ENCODE results near the gene SECISBP2.

The SECISBP2 gene

DNA sequence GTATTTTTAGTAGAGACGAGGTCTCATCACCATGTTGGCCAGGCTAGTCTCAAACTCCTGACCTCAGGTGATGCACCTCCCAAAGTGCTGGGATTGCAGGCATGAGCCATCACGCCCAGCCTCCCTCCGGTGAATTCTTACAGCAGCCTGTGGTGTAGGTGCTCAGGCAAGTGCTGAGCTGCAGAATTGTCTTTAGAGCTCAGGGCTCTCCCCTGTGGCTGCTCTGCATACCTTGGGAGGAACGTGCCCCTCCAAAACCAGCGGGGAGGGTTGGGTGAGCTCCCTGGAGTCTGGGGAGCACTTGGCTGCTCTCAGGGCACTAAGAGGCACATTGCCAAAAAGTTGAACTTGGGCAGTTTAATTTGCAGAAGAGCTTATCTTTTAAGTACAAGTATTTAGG is 29.4 kb downstream of the SECISBP2 start:
- no peak for DNase-seq (ENCODE audit: low read depth in 2 of 2)

DNA sequence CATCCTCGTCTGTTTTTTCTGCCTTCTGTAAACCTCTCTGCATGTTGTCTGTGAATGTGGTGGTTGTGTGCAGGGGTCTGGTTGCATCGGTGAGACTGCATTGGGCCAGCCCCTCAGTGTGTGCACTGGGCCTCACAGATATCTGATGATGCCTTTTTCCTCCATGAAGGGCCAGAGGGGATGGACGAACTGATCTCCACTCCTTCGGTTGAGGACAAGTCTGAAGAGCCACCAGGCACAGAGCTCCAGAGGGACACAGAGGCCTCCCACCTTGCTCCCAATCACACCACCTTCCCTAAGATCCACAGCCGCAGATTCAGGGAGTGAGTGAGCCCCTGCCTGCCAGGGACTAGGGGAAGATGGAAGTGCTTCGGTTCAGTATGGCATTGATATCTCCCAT is 31.3 kb downstream of the SECISBP2 start:
- no peak for DNase-seq (ENCODE audit: low read depth in 2 of 2)

DNA sequence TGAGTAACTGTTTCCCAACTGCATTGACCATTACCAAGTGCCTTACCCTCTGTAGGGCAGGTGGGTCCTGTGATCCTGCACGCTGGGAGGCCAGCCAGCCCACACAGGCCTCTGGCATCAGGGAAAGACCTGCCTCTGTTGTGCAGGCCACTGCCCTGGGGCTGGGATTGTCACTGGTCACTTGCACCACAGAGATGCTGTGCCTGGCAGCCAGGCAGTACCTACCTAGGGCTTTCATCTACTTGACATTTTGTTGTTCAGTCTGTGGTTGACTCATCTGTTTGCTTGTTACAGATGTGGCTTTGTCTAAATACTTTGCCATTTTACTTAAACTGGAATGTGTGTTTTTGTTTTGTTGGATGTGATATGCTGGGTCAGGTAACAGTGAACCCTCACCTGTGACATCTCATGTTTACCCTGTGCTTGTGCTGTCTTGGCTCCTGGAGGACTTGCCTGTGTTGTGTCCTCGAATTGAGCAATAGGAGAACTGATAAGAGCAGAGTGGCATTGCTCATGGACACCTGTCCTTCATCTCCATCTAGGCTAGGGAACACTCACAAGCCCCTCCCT is 32.8 kb downstream of the SECISBP2 start:
- DNase-seq (ENCODE audit: low read depth in 2 of 2) = no peak

DNA sequence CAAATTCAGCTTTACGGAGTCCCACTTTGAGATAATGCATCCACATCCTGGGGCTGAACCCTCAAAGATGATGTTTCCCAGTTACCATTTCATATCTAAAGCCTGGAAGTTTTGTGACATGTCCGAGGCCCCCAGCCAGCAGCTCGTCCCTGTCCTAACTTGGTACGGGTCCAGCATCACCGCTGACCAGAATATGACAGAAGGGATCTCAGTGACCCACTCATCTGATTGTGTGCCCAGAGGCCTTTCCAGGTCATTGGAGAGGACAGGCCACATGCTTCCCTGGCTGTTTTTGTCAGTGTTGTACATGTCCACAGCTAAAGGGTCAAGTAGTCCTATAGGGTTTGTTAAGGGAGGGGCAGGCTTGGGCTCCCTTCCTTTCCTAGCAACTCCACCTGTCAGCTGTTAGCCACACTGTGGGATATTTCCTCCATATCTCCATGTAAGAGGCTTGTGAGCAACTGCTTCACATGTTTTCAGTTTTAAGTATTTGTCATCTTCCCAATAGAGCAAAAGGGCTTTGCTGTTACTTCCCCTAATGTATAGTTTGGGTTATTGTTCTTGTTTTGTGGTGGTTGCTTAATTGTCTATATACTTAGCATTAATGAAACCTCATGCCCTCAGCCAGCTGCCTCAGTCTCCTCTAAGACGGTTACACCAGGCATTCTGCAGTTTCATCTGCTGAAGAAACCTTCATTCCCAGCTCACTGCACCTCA is 33.4 kb downstream of the SECISBP2 start:
- no peak for DNase-seq (ENCODE audit: low read depth in 2 of 2)

DNA sequence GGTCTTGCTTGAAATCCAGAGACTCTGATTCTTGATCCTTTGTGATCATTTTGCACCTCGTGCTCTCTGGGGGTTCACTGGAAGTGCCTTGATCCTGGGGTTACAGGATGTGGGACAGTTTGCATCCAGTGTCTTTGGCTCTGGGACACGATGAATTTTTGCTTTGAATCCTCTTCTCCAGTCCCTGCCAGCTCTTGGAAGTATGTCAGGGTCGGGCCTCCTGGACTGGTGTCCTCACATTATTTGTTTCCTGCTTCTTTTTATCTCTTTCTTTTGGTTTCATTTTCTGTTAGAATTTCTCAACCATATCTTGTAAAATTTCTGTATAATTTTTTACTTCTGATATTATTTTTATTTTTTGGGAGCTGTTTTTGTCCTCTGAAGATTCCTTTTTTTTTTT is 34.2 kb downstream of the SECISBP2 start:
- DNase-seq (ENCODE audit: low read depth in 2 of 2) = no peak

DNA sequence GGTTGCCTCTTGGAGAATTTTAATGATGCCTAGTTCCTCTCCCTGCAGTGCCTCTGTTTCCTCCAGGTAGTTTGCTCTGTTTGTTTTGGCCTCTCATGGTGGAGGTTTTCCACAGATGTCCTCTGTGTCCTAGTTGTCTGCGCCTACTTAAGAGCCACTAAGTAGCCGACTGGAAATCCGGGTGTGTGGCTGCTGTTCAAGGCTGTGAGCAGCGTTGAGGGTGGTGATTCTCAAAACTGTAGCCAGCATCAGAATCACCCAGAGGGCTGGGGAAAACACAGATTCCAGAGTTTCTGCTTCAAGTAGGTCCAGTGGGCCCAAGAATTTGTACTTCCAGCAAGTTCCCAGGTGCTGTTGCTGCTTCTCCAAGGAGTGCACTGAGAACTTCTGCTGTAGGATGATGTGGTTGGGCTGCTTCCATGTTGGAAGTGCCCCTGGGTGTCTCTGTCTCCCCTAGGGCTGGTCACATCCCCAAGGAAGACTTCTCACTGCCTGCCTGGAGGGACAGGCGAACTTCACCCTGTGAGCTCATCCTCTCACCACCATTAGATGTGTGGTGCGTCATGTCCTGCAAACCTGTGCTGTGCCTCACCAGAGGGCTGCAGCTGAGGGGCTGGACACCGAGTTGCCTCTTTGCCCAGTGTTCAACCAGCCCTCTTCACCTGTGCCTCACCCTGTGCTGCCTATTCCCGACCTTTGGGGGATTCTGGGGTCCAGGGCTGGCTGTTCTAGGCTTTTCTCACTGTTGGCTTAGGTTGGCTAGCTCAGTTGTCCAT is 34.8 kb downstream of the SECISBP2 start:
- no peak for DNase-seq (ENCODE audit: low read depth in 2 of 2)

DNA sequence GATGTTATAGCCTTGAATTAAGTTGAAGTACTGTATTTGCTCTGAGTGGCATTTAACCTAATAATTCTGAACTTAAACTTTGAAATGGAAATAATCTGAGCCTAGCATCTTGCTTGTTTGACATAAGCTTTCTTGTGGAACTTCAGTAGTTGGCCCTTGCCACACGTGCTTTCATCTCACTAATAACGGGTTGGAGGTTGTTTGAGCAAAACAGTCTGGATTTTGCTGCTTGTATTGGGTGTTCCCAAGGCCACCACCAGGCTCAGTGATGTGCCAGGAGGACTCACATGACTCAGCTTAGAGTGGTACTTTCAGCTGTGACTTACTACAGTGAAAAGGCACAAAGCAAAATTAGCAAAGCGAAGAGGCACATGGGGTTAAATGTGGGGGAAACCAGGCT is 35.7 kb downstream of the SECISBP2 start:
- DNase-seq (ENCODE audit: low read depth in 2 of 2) = no peak

DNA sequence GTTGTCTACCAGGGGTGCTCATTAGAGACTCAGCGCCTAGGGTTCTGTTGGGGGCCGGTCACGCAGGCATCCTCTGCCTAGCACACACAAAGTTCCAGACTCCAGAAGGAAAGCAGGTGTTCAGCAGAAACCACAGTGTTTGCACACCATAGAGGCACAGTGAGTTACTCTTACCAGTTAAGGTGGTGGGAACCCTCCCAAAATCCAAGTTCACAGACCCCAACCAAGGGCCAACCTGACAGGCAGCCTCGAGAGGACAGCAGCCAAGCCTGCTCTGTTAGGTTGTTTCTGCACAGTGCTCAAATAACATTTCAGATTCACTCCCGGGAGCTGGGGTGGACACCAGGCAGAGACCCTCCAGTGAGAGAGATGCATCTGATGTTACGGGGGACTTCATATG is 36.2 kb downstream of the SECISBP2 start:
- DNase-seq (ENCODE audit: low read depth in 2 of 2) = no peak

DNA sequence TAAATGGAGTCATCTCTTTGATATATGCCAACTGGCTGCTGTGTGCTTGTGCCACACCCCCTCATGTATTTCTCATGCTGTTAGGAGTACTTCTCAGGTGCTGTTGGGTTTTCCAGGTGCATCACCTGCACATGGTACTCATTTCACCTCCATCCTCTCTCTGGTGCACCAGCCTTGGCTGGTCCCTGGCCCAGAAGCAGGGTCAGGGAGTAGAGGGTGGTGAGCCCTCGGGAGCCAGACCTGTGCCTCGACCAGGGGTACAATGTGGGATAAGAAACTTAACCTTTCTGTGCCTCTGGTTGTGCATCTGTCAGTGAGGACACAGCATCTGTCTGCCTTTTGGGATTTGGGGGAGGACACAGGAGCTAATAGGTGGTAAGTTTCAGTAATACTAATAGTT is 38.5 kb downstream of the SECISBP2 start:
- DNase-seq (ENCODE audit: low read depth in 2 of 2) = no peak

DNA sequence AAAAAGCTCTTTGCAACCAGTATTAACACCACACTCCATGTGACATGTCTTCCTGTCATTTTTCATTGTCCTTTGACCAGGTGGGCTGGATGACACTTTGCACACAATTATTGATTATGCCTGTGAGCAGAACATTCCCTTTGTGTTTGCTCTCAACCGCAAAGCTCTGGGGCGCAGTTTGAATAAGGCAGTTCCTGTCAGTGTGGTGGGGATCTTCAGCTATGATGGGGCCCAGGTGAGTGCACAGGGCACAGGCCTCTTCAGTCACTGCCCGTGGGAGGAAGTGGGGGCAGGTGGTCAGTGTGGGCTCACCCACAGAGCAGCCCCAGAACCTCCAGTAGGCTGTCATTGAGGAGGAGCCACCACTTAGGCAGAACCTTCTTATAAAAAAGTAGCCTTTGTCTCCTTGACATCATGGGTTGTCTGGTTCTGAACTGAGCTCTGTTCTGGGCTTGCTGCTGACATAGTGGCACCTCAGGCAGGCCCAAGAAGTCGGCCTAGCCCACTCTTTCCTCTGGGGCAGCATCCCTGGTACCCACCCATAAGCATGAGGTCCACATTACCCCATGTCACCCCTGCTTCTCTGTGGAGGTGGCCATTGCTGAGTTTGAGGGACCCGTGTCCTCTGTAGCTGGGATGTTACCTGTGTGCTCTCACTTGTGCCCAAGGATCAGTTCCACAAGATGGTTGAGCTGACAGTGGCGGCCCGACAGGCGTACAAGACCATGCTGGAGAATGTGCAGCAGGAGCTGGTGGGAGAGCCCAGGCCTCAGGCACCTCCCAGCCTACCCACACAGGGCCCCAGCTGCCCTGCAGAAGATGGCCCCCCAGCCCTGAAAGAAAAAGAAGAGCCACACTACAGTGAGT is 39.3 kb downstream of the SECISBP2 start:
- no peak for DNase-seq (ENCODE audit: low read depth in 2 of 2)

DNA sequence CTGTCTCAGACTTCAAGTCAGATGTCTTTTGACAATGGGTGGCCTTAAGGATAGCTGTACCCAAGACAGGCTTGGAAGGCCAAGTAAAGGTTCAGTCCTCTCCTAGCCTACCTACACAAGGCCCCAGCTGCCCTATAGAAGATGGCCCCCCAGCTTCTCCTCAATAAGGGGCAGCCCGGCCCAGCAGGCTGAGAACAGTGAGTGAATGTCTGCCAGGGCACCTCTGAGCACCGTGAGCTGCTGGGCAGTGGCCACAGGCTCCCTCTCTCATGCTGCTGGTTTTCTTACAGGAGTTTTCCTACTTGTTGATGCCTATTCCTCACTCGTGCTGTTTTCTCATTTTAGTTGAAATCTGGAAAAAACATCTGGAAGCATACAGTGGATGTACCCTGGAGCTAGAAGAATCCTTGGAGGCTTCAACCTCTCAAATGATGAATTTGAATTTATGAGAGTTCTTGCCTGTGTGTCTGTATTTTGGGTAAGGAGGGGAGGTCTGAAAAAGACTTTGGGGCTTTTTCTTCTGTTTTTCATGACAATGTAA is 40.1 kb downstream of the SECISBP2 start:
- DNase-seq (ENCODE audit: low read depth in 2 of 2) = no peak

DNA sequence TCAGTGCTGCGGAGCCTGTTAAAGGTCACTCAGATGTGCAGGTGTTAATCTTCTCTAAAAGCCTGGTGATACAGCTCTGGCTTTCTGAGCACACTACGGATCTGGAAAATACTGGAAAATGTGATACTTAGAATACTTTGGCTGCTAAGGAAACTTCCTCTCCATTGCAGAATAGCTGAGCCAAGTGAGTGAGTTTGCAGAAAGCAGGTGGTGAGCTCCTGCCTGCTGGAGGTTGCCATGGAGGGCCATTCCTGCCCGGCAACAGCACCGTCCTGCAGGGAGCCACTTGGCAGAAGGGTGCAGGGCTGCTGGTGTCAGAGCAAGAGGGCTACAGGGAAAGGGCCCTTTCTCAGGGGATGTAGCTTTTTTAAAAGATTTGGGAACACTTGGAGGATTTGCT is 40.7 kb downstream of the SECISBP2 start:
- DNase-seq (ENCODE audit: low read depth in 2 of 2) = no peak

DNA sequence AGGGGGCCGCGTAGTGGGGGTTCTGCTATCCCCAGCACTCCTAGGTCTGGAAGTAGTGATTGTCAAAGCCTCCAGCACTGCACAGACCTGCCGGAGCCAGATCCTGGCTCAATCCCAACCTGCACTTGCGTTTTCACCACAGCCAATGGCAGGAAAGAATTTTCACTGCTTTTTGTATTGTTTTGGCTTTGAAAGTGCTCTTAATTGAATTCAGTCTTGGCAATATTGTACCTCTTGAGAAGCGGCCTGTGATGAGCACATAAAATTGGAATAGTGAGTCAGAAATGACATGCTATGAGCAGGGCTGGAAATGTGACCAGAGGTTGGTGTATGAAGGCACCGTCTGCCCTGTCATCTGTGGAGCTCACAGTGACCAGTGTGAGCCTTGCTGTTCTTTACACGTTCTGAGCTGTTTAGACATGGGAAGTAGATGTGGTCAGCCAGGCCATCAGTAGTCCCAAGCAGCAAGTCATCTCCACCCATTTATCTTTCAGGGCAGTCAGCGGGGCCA is 41.5 kb downstream of the SECISBP2 start:
- DNase-seq (ENCODE audit: low read depth in 2 of 2) = no peak

DNA sequence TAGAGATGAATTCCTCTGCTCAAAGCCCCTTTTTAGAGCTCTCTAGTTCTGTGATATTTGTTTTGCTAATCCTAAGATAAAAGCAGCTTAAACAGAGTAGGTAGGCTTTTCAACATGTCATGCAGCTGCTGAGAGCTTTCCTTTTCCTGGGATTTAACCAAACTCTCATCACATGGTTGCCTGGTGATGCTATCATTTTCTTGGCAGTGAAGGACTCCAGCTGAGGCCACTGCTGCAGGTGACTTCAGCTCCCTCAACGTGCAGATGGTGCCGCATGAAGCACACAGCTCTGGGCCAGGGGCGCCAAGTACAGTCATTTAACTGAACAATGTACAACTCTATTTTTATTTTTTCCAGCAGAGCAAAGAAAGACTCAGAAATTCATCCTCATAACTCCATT is 42.2 kb downstream of the SECISBP2 start:
- no peak for DNase-seq (ENCODE audit: low read depth in 2 of 2)

DNA sequence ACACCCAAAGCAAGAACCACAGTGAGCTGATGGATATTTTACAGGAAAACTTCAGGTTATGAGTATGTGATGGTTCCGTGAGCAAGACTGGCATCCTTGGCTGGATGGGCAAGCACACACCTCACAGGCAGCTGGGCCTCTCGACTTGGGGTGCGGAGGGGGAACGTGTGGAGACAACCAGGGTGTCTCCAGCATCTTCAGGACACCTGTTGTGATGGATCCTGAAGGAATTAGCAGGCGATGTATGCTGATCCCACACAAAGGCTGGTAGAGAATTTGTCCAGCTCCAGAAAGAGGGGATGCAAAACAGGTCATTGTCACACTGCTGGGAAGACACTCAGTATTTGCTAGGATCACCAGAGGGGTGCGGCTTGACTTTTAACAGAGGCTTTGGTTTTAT is 42.7 kb downstream of the SECISBP2 start:
- no peak for DNase-seq (ENCODE audit: low read depth in 2 of 2)

DNA sequence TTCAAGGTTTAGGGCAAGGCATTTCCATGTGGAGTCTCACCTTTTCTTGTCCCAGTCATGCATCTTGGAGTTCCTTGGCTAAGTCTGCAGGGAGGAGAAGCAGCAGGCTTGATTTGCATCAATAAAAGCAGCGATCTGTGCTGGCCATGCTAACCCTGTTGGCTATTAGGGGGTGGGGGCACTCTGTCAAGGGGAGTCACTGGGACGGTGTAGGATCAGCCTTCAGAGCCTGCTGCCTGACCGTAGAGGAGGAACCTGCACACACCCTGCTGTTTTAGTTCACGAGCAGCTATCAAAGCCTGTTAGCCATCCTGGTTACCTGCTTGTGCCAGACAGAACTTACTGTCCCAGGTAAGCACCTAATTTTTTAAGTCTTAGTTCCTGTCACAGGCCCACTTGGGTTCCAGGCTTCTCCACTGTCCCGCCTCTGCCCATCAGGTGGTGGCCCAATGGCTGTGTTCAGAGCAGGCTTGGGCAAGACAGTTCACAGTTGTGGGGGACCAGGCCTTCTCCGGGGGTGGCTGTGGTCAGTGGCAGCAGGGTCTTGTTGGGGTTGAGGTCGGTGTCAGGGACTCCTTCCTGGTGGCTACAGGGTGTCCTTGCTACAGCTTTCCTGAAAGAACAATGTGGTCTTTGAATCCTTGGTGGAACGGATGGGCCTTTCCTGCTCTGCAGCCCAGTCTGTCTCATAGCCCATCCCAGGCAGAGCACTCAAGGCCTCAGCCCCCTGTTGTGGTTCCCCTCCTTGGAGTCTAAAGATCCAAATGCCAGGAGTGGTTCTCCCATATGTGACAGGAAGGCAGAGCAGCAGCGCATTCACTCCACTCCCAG is 43.7 kb downstream of the SECISBP2 start:
- DNase-seq (ENCODE audit: low read depth in 2 of 2) = no peak

DNA sequence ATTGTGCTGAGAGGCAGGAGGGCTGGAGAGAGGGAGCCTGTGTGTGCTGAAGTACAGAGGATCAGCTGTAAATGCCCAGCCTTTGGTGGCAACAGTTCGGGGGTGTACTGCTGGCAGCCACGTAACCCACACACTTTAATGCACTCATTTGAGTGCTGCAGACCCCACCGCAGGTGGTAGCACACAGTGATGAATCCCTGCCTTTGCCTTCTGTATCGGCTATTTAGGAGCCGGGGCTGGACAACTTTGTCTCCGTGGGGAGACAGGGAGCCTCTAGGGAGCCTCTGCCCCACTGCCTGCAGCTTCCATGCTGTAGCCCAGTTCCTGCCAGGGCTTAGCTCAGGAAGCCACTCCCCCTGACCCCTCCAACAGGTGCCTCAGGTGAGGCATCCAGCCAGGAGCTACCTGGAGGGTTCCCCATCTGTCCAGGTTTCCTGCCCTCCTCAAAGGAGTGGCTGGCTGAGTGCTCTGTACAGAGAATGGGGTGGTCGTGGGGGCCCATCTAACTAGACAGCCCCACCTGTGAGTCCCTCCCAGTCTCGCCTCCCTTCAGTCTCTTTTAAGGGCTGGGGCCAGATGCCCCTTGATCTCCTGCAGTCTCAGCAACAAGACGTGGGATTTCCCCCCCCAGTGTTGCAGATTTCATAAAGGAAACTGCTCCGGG is 44.5 kb downstream of the SECISBP2 start:
- DNase-seq (ENCODE audit: low read depth in 2 of 2) = no peak

DNA sequence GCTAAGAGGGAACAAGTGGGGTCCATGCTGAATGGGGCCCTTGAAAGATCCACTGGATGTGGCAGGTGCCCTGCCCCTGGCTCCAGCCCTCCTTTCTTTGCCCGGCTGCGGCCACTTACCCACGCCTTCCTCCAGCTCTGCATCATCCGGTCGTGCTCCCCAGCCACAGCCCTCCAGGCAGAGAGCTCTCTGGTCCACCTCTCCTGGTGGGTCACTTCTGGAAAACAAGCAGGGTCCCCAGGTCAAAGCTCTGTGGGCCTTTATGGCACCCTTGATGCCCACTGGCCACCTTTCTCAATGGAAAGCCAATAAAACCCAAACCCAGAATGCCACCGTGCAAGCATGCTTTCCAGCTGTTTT is 45.0 kb downstream of the SECISBP2 start:
- no peak for DNase-seq (ENCODE audit: low read depth in 2 of 2)

DNA sequence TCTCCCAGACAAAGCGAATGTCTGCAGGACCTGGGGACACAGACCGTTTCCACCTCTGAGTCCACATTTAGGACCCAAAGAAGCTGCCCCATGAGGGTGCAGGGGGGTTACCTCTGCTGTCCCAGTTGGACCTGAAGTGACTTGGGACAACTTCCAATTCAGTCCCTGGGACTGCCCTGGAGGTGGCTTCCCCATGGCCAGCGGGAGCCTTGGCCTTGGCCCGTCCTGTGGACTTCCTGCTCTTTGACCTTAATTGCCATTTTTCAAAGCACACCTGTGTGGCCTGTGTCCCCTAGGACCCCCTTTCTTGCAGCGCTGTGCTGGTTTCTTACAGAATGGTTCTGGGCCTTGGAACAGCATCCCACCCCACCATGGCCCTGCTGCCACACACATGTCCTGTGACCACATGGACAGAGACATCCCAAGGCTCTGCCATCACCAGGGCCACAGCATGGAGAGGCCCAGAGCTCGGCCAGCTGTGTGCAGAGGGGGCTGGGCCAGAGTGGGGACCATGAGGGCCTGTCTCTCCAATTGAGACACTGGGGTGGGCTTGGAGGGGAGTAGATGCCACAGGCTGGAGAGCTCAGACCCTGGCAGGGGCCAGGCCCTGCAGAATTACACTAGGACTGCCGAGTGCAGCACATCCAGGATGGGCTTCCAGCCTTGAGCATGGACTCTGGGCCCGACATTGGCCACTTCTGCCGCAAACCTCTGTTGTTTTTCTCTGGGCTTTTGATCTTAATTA is 45.8 kb downstream of the SECISBP2 start:
- DNase-seq (ENCODE audit: low read depth in 2 of 2) = no peak
